Activated naive CD4-positive, alpha-beta T cell treated with anti-CD3 and anti-CD28 coated beads, Interleukin-2, amount 50 U/mL, for 24 hours (primary cell): Measurements from ENCODE around the gene TIGD1.
A peak's percentile ranks its signal among the peaks of the same experiment; 100 is the strongest.
"Not testable (repeated sequence)": the region's sequence is repeated elsewhere in the genome, so short reads cannot be mapped to it uniquely, and the experiment has no call there.

Experiments used
- H3K27ac Mint-ChIP-seq: one replicate; pipeline ENCODE4 v1.8.0; 2021; ENCODE audit warnings: mild to moderate bottlenecking, mixed read lengths
- H3K27me3 Mint-ChIP-seq: one replicate; pipeline ENCODE4 v1.8.0; 2021; ENCODE audit warnings: mixed read lengths
- H3K36me3 Mint-ChIP-seq: one replicate; pipeline ENCODE4 v1.8.0; 2021; ENCODE audit warnings: mixed read lengths
- H3K4me1 Mint-ChIP-seq: one replicate; pipeline ENCODE4 v1.8.0; 2021; ENCODE audit warnings: mixed read lengths
- H3K4me3 Mint-ChIP-seq: one replicate; pipeline ENCODE4 v1.8.0; 2021; ENCODE audit warnings: mild to moderate bottlenecking, mixed read lengths
- H3K9me3 Mint-ChIP-seq: one replicate; pipeline ENCODE4 v1.8.0; 2021; ENCODE audit warnings: mixed read lengths

TIGD1 gene

GRCh38 chr2:232534940-232535651, 15.3 kb downstream of the TIGD1 start:
- Mint-ChIP-seq H3K27ac (no peak overlapping the region), H3K27me3 (peaks cover 5% of the 10 kb centered on the region)

GRCh38 chr2:232533944-232534710, 16.2 kb downstream of the TIGD1 start:
- Mint-ChIP-seq H3K9me3 (no peaks in the 10 kb centered on the region), H3K4me1 (peaks cover 8% of the 10 kb centered on the region), H3K4me3 (no peak overlapping the region), H3K27ac (no peak overlapping the region), H3K27me3 (peaks cover 5% of the 10 kb centered on the region), H3K36me3 (no peaks in the 10 kb centered on the region)

More at GRCh38 chr2:232534940-232535651, 15.3 kb downstream of the TIGD1 start:
- peaks cover 5% of the 10 kb centered on the region for H3K4me1 Mint-ChIP-seq
- no peak overlapping the region for H3K4me3 Mint-ChIP-seq
- H3K9me3 Mint-ChIP-seq = no peaks in the 10 kb centered on the region
- H3K36me3 Mint-ChIP-seq = no peaks in the 10 kb centered on the region

- H3K9me3 Mint-ChIP-seq, H3K27ac Mint-ChIP-seq, H3K4me3 Mint-ChIP-seq, H3K36me3 Mint-ChIP-seq: not testable (repeated sequence)
- Mint-ChIP-seq H3K4me1 (peaks cover 16% of the 10 kb centered on the region), H3K27me3 (peaks cover 13% of the 10 kb centered on the region)
Measured at GRCh38 chr2:232532821-232533220, 17.5 kb downstream of the TIGD1 start.

- H3K9me3 Mint-ChIP-seq = no peaks in the 10 kb centered on the region
- H3K36me3 Mint-ChIP-seq = no peaks in the 10 kb centered on the region
- H3K27ac Mint-ChIP-seq = no peak overlapping the region
- peaks cover 17% of the 10 kb centered on the region for H3K4me1 Mint-ChIP-seq
- no peak overlapping the region for H3K4me3 Mint-ChIP-seq
- peaks cover 14% of the 10 kb centered on the region for H3K27me3 Mint-ChIP-seq
Measured at GRCh38 chr2:232532419-232532818, 17.9 kb downstream of the TIGD1 start.

- peaks cover 10% of the 10 kb centered on the region for H3K27me3 Mint-ChIP-seq
- no peaks in the 10 kb centered on the region for H3K9me3 Mint-ChIP-seq
- H3K4me3 Mint-ChIP-seq = no peak overlapping the region
- H3K27ac Mint-ChIP-seq = no peak overlapping the region
- peaks cover 17% of the 10 kb centered on the region for H3K4me1 Mint-ChIP-seq
- H3K36me3 Mint-ChIP-seq = no peaks in the 10 kb centered on the region
Measured at GRCh38 chr2:232530626-232531260, 19.6 kb downstream of the TIGD1 start.

- Mint-ChIP-seq H3K36me3 (no peaks in the 10 kb centered on the region), H3K4me3 (no peak overlapping the region), H3K4me1 (peaks cover 17% of the 10 kb centered on the region), H3K9me3 (no peaks in the 10 kb centered on the region), H3K27me3 (peaks cover 10% of the 10 kb centered on the region), H3K27ac (no peak overlapping the region)
Measured at GRCh38 chr2:232529806-232530547, 20.4 kb downstream of the TIGD1 start.

GRCh38 chr2:232528746-232529460, 21.5 kb downstream of the TIGD1 start:
- peaks cover 20% of the 10 kb centered on the region for H3K4me1 Mint-ChIP-seq
- no peaks in the 10 kb centered on the region for H3K36me3 Mint-ChIP-seq
- no peaks in the 10 kb centered on the region for H3K9me3 Mint-ChIP-seq
- no peak overlapping the region for H3K27ac Mint-ChIP-seq
- H3K27me3 Mint-ChIP-seq = peaks cover 16% of the 10 kb centered on the region
- no peak overlapping the region for H3K4me3 Mint-ChIP-seq

- H3K27me3 Mint-ChIP-seq = peaks cover 18% of the 10 kb centered on the region
- no peak overlapping the region for H3K4me3 Mint-ChIP-seq
- no peaks in the 10 kb centered on the region for H3K9me3 Mint-ChIP-seq
- peaks cover 24% of the 10 kb centered on the region for H3K4me1 Mint-ChIP-seq
- no peaks in the 10 kb centered on the region for H3K36me3 Mint-ChIP-seq
- no peak overlapping the region for H3K27ac Mint-ChIP-seq
Measured at GRCh38 chr2:232527905-232528470, 22.4 kb downstream of the TIGD1 start.

- Mint-ChIP-seq H3K9me3 (no peaks in the 10 kb centered on the region), H3K27ac (no peak overlapping the region), H3K4me3 (no peak overlapping the region), H3K36me3 (no peaks in the 10 kb centered on the region), H3K4me1 (peaks cover 28% of the 10 kb centered on the region), H3K27me3 (peaks cover 17% of the 10 kb centered on the region)
Measured at GRCh38 chr2:232526372-232526941, 23.9 kb downstream of the TIGD1 start.

- no peak within 1 kb of the TSS for H3K4me3 Mint-ChIP-seq
- H3K4me1 Mint-ChIP-seq = peaks cover 30% of the 10 kb centered on the region
- peaks cover 18% of the 10 kb centered on the region for H3K27me3 Mint-ChIP-seq
- no peaks in the 10 kb centered on the region for H3K36me3 Mint-ChIP-seq
- H3K9me3 Mint-ChIP-seq = no peaks in the 10 kb centered on the region
- peak within 1 kb of the TSS; percentile 30 for H3K27ac Mint-ChIP-seq
Measured at GRCh38 chr2:232525791-232526371, 24.5 kb downstream of the TIGD1 start, which contains the start of gene CHRND. Gene CHRND, plus strand, starts transcription at chr2:232526160. Its CDS starts 56 bp downstream, at chr2:232526216.

- Mint-ChIP-seq H3K36me3 (no peaks in the 10 kb centered on the region), H3K9me3 (no peaks in the 10 kb centered on the region), H3K27ac (no peak overlapping the region), H3K4me1 (peaks cover 30% of the 10 kb centered on the region), H3K27me3 (peaks cover 22% of the 10 kb centered on the region), H3K4me3 (no peak overlapping the region)
Measured at GRCh38 chr2:232525199-232525598, 25.2 kb downstream of the TIGD1 start.

- no peaks in the 10 kb centered on the region for H3K36me3 Mint-ChIP-seq
- H3K27ac Mint-ChIP-seq = no peak overlapping the region
- H3K27me3 Mint-ChIP-seq = peaks cover 22% of the 10 kb centered on the region
- peaks cover 30% of the 10 kb centered on the region for H3K4me1 Mint-ChIP-seq
- no peak overlapping the region for H3K4me3 Mint-ChIP-seq
- no peaks in the 10 kb centered on the region for H3K9me3 Mint-ChIP-seq
Measured at GRCh38 chr2:232524771-232525170, 25.6 kb downstream of the TIGD1 start.

- no peaks in the 10 kb centered on the region for H3K9me3 Mint-ChIP-seq
- H3K4me3 Mint-ChIP-seq = peak overlapping the region; percentile 26
- no peaks in the 10 kb centered on the region for H3K36me3 Mint-ChIP-seq
- peaks cover 25% of the 10 kb centered on the region for H3K4me1 Mint-ChIP-seq
- H3K27me3 Mint-ChIP-seq = peaks cover 26% of the 10 kb centered on the region
- H3K27ac Mint-ChIP-seq = no peak overlapping the region
Measured at GRCh38 chr2:232523682-232524597, 26.4 kb downstream of the TIGD1 start.
